GM21717 (cell line): ENCODE measurements around the gene FSIP1.

Experiments used
- ATAC-seq: cut with Tn5 transposase; IDR thresholded peaks from one replicate; pipeline ENCODE4 v1.9.1; 2021; ENCODE audit warnings: mild to moderate bottlenecking, moderate library complexity; ENCODE audit not compliant: unreplicated experiment

Gene FSIP1

GRCh38 chr15:39690881-39691634 lies 91.6 kb downstream of the FSIP1 start:
- ATAC-seq = no peak

GRCh38 chr15:39687965-39688364 lies 94.7 kb downstream of the FSIP1 start:
- no peak for ATAC-seq

GRCh38 chr15:39685999-39686613 lies 96.5 kb downstream of the FSIP1 start:
- no peak for ATAC-seq

GRCh38 chr15:39685367-39685766 lies 97.3 kb downstream of the FSIP1 start:
- ATAC-seq = no peak

- no peak for ATAC-seq
Observed at GRCh38 chr15:39684233-39684632, 98.4 kb downstream of the FSIP1 start.

- no peak for ATAC-seq
Observed at GRCh38 chr15:39682366-39682765, 100.3 kb downstream of the FSIP1 start.

GRCh38 chr15:39680868-39681267 lies 101.8 kb downstream of the FSIP1 start:
- no peak for ATAC-seq

GRCh38 chr15:39672666-39673065 lies 110.0 kb downstream of the FSIP1 start:
- ATAC-seq = no peak

- ATAC-seq = no peak
Observed at GRCh38 chr15:39672184-39672583, 110.5 kb downstream of the FSIP1 start.

- ATAC-seq = no peak
Observed at GRCh38 chr15:39670687-39671086, 112.0 kb downstream of the FSIP1 start.

- ATAC-seq = no peak
Observed at GRCh38 chr15:39669661-39670060, 113.0 kb downstream of the FSIP1 start.

- no peak for ATAC-seq
Observed at GRCh38 chr15:39669241-39669640, 113.4 kb downstream of the FSIP1 start.

- no peak for ATAC-seq
Observed at GRCh38 chr15:39668457-39668856, 114.2 kb downstream of the FSIP1 start.

GRCh38 chr15:39667382-39668127 lies 115.1 kb downstream of the FSIP1 start:
- ATAC-seq = no peak

- ATAC-seq = no peak
Observed at GRCh38 chr15:39666677-39667076, 116.0 kb downstream of the FSIP1 start.

- no peak for ATAC-seq
Observed at GRCh38 chr15:39665629-39666250, 116.9 kb downstream of the FSIP1 start.

GRCh38 chr15:39663704-39664250 lies 118.9 kb downstream of the FSIP1 start:
- no peak for ATAC-seq

- no peak for ATAC-seq
Observed at GRCh38 chr15:39661776-39662175, 120.9 kb downstream of the FSIP1 start.

GRCh38 chr15:39658740-39659139 lies 123.9 kb downstream of the FSIP1 start:
- no peak for ATAC-seq

- ATAC-seq = no peak
Observed at GRCh38 chr15:39657668-39658067, 125.0 kb downstream of the FSIP1 start.

GRCh38 chr15:39657181-39657580 lies 125.5 kb downstream of the FSIP1 start:
- ATAC-seq = no peak
